HAP-1 (cell line): ENCODE measurements around the gene HSFX4.
A peak's percentile ranks its signal among the peaks of the same experiment; 100 is the strongest.
"Not testable (repeated sequence)": the region's sequence is repeated elsewhere in the genome, so short reads cannot be mapped to it uniquely, and the experiment has no call there.

Experiments
- DNase-seq, 2 experiments: peaks; one replicate each; pipeline ENCODE4 v3.0.0-alpha.2; 2016 to 2020; ENCODE audit warnings: low spot score in 2 of 2
- H3K27me3 ChIP-seq: fragments of 250-450 bp; sonication (Bioruptor Pico); 2 replicates; pipeline ENCODE4 v1.5.1; 2020; ENCODE audit warnings: low read depth, mild to moderate bottlenecking, moderate library complexity
- H3K36me3 ChIP-seq: fragments of 250-450 bp; sonication (Bioruptor Pico); replicated peaks from 2 replicates; pipeline ENCODE4 v1.5.1; 2020; ENCODE audit warnings: mild to moderate bottlenecking
- H3K4me1 ChIP-seq: fragments of 250-450 bp; sonication (Bioruptor Pico); 2 replicates; pipeline ENCODE4 v1.5.1; 2020; ENCODE audit warnings: mild to moderate bottlenecking
- H3K4me3 ChIP-seq: fragments of 250-450 bp; sonication (Bioruptor Pico); 2 replicates; pipeline ENCODE4 v1.5.1; 2020; ENCODE audit warnings: mild to moderate bottlenecking, moderate library complexity
- H3K9me3 ChIP-seq: fragments of 250-450 bp; sonication (Bioruptor Pico); 2 replicates; pipeline ENCODE4 v1.5.1; 2020; ENCODE audit warnings: mild to moderate bottlenecking, moderate library complexity
- in situ Hi-C: fragments of 300-500 bp; cut with MboI; formaldehyde crosslinking; loops from 3 replicates; pipeline ENCODE4 v1.14.3; 2020; ENCODE audit warnings: low sequenced_read_pairs, inconsistent platforms, mixed read lengths

HSFX4 gene

GRCh38 chrX:149929400-149929799 is at the start of gene HSFX4:
HSFX4 (plus strand) TSS chrX:149929573; CDS start chrX:149929645, 72 bp downstream.
- H3K4me3 ChIP-seq, H3K36me3 ChIP-seq, H3K9me3 ChIP-seq, DNase-seq, H3K27me3 ChIP-seq, H3K4me1 ChIP-seq, in situ Hi-C loops: not testable (repeated sequence)

GRCh38 chrX:149881081-149881711 is 48.2 kb upstream of the HSFX4 start, which contains the start of gene MAGEA8:
MAGEA8 (plus strand) TSS chrX:149881183; CDS start chrX:149884273, 3,090 bp downstream.
- Histone ChIP-seq H3K27me3 (peaks cover 15% of the 10 kb centered on the region), H3K36me3 (no peaks in the 10 kb centered on the region), H3K9me3 (no peaks in the 10 kb centered on the region), H3K4me1 (no peaks in the 10 kb centered on the region), H3K4me3 (no peak within 1 kb of the TSS)
- in situ Hi-C loops, result no loop called here
- DNase-seq, result peak in 1 of 2 experiments; percentile 52

- H3K4me3 ChIP-seq, H3K27me3 ChIP-seq, in situ Hi-C loops, DNase-seq, H3K9me3 ChIP-seq, H3K36me3 ChIP-seq: not testable (repeated sequence)
- peaks cover 13% of the 10 kb centered on the region for H3K4me1 ChIP-seq
Measured at GRCh38 chrX:149890828-149891227, 38.5 kb upstream of the HSFX4 start.

- Histone ChIP-seq H3K36me3 (no peaks in the 10 kb centered on the region), H3K27me3 (no peaks in the 10 kb centered on the region), H3K9me3 (no peaks in the 10 kb centered on the region), H3K4me1 (peaks cover 9% of the 10 kb centered on the region), H3K4me3 (no peak overlapping the region)
- in situ Hi-C loops, result no loop called here
- no peak for DNase-seq
Measured at GRCh38 chrX:149898554-149898953, 30.8 kb upstream of the HSFX4 start.

- H3K4me1 ChIP-seq, result no peaks in the 10 kb centered on the region
- DNase-seq, result peak in 1 of 2 experiments; percentile 36
- H3K4me3 ChIP-seq, result no peak overlapping the region
- H3K36me3 ChIP-seq, result no peaks in the 10 kb centered on the region
- in situ Hi-C loops, result no loop called here
- H3K9me3 ChIP-seq, result no peaks in the 10 kb centered on the region
- H3K27me3 ChIP-seq, result no peaks in the 10 kb centered on the region
Measured at GRCh38 chrX:149903889-149904748, 25.3 kb upstream of the HSFX4 start.

GRCh38 chrX:149908308-149908707 is 21.1 kb upstream of the HSFX4 start:
- Histone ChIP-seq H3K4me1 (no peaks in the 10 kb centered on the region), H3K36me3 (no peaks in the 10 kb centered on the region), H3K4me3 (no peak overlapping the region), H3K27me3 (no peaks in the 10 kb centered on the region), H3K9me3 (no peaks in the 10 kb centered on the region)
- no peak for DNase-seq
- in situ Hi-C loops, result no loop called here

- Histone ChIP-seq H3K4me3 (no peak overlapping the region), H3K9me3 (no peaks in the 10 kb centered on the region), H3K4me1 (no peaks in the 10 kb centered on the region), H3K27me3 (no peaks in the 10 kb centered on the region), H3K36me3 (no peaks in the 10 kb centered on the region)
- in situ Hi-C loops, result no loop called here
- DNase-seq, result no peak
Measured at GRCh38 chrX:149908727-149909126, 20.6 kb upstream of the HSFX4 start.

- DNase-seq, result no peak
- in situ Hi-C loops, result no loop called here
- Histone ChIP-seq H3K27me3 (no peaks in the 10 kb centered on the region), H3K36me3 (no peaks in the 10 kb centered on the region), H3K9me3 (no peaks in the 10 kb centered on the region), H3K4me3 (no peak overlapping the region), H3K4me1 (no peaks in the 10 kb centered on the region)
Measured at GRCh38 chrX:149909324-149910177, 19.8 kb upstream of the HSFX4 start.

GRCh38 chrX:149910178-149910695 is 19.1 kb upstream of the HSFX4 start:
- in situ Hi-C loops, result no loop called here
- peak in 1 of 2 experiments; percentile 27 for DNase-seq

GRCh38 chrX:149916745-149917392 is 12.5 kb upstream of the HSFX4 start:
- peaks cover 7% of the 10 kb centered on the region; the same call in 1 of the 2 replicates for H3K4me1 ChIP-seq
- no peak for DNase-seq
- in situ Hi-C loops, result no loop called here
- H3K4me3 ChIP-seq, result no peak overlapping the region
- H3K27me3 ChIP-seq, result no peaks in the 10 kb centered on the region
- H3K9me3 ChIP-seq, result no peaks in the 10 kb centered on the region
- H3K36me3 ChIP-seq, result no peaks in the 10 kb centered on the region

More at GRCh38 chrX:149910178-149910695, 19.1 kb upstream of the HSFX4 start:
- Histone ChIP-seq H3K4me3 (no peak overlapping the region), H3K4me1 (no peaks in the 10 kb centered on the region), H3K9me3 (no peaks in the 10 kb centered on the region), H3K36me3 (no peaks in the 10 kb centered on the region), H3K27me3 (no peaks in the 10 kb centered on the region)

GRCh38 chrX:149923836-149924235 is 5.5 kb upstream of the HSFX4 start:
- H3K36me3 ChIP-seq, H3K4me1 ChIP-seq, H3K4me3 ChIP-seq, DNase-seq, H3K9me3 ChIP-seq, in situ Hi-C loops, H3K27me3 ChIP-seq: not testable (repeated sequence)

GRCh38 chrX:149924434-149924833 is 4.9 kb upstream of the HSFX4 start:
- H3K4me1 ChIP-seq, H3K27me3 ChIP-seq, H3K36me3 ChIP-seq, DNase-seq, H3K9me3 ChIP-seq, in situ Hi-C loops, H3K4me3 ChIP-seq: not testable (repeated sequence)
